ENCODE measurements around the gene MYO6.

The MYO6 gene

GRCh38 chr6:75819776-75820487 is 70.9 kb downstream of the MYO6 start:
- in situ Hi-C loops (cut with MboI; ENCODE audit: low sequenced_read_pairs): no loop called here

GRCh38 chr6:75824160-75824559 is 75.1 kb downstream of the MYO6 start:
- in situ Hi-C loops (cut with MboI; ENCODE audit: low sequenced_read_pairs): no loop called here

- in situ Hi-C loops (cut with MboI; ENCODE audit: low sequenced_read_pairs): no loop called here
These were observed 78.1 kb downstream of the MYO6 start for GRCh38 chr6:75827163-75827562.

GRCh38 chr6:75830959-75831885 is 82.2 kb downstream of the MYO6 start:
- in situ Hi-C loops (cut with MboI; ENCODE audit: low sequenced_read_pairs): no loop called here

- in situ Hi-C loops (cut with MboI; ENCODE audit: low sequenced_read_pairs): no loop called here
These were observed 85.4 kb downstream of the MYO6 start for GRCh38 chr6:75834447-75834846.

- in situ Hi-C loops (cut with MboI; ENCODE audit: low sequenced_read_pairs): no loop called here
These were observed 93.2 kb downstream of the MYO6 start for GRCh38 chr6:75842191-75842590.

GRCh38 chr6:75842732-75843131 is 93.7 kb downstream of the MYO6 start:
- in situ Hi-C loops (cut with MboI; ENCODE audit: low sequenced_read_pairs): no loop called here

- in situ Hi-C loops (cut with MboI; ENCODE audit: low sequenced_read_pairs): no loop called here
These were observed 94.4 kb downstream of the MYO6 start for GRCh38 chr6:75843396-75843795.

GRCh38 chr6:75848274-75848673 is 99.2 kb downstream of the MYO6 start:
- in situ Hi-C loops (cut with MboI; ENCODE audit: low sequenced_read_pairs): no loop called here

- in situ Hi-C loops (cut with MboI; ENCODE audit: low sequenced_read_pairs): no loop called here
These were observed 100.4 kb downstream of the MYO6 start for GRCh38 chr6:75849329-75850025.

- in situ Hi-C loops (cut with MboI; ENCODE audit: low sequenced_read_pairs): no loop called here
These were observed 101.2 kb downstream of the MYO6 start for GRCh38 chr6:75850026-75850833.

GRCh38 chr6:75852721-75853120 is 103.7 kb downstream of the MYO6 start:
- in situ Hi-C loops (cut with MboI; ENCODE audit: low sequenced_read_pairs): no loop called here

GRCh38 chr6:75853806-75854205 is 104.8 kb downstream of the MYO6 start:
- in situ Hi-C loops (cut with MboI; ENCODE audit: low sequenced_read_pairs): no loop called here

- in situ Hi-C loops (cut with MboI; ENCODE audit: low sequenced_read_pairs): no loop called here
These were observed 106.0 kb downstream of the MYO6 start for GRCh38 chr6:75855052-75855451.

GRCh38 chr6:75856902-75857301 is 107.9 kb downstream of the MYO6 start:
- in situ Hi-C loops (cut with MboI; ENCODE audit: low sequenced_read_pairs): no loop called here

- in situ Hi-C loops (cut with MboI; ENCODE audit: low sequenced_read_pairs): no loop called here
These were observed 114.0 kb downstream of the MYO6 start for GRCh38 chr6:75863001-75863400.

GRCh38 chr6:75863784-75864183 is 114.7 kb downstream of the MYO6 start:
- in situ Hi-C loops (cut with MboI; ENCODE audit: low sequenced_read_pairs): no loop called here

- in situ Hi-C loops (cut with MboI; ENCODE audit: low sequenced_read_pairs): no loop called here
These were observed 115.4 kb downstream of the MYO6 start for GRCh38 chr6:75864446-75864845.

- in situ Hi-C loops (cut with MboI; ENCODE audit: low sequenced_read_pairs): no loop called here
These were observed 121.3 kb downstream of the MYO6 start for GRCh38 chr6:75870389-75870788.

- in situ Hi-C loops (cut with MboI; ENCODE audit: low sequenced_read_pairs): no loop called here
These were observed 125.2 kb downstream of the MYO6 start for GRCh38 chr6:75874224-75874623.

- in situ Hi-C loops (cut with MboI; ENCODE audit: low sequenced_read_pairs): no loop called here
These were observed 127.1 kb downstream of the MYO6 start for GRCh38 chr6:75876152-75876551.
